ENCODE measurements around the gene GRK6. TPM values are rescaled to one million over a fixed set of nuclear protein-coding genes. Genes with fewer than 3 reads are reported as not detected.

Gene GRK6
- total and polyA plus RNA-seq, 9 of the 15 experiments (the other 6 are each of a cell fraction or from before 2014, with no cell fraction given) = 0.63 to 122 (median 44.5) TPM

GRCh38 chr5:177455036-177455660, 28.7 kb downstream of the GRK6 start (continued):
- TF ChIP-seq FOXO4 (CRISPR knock-in tag; IDR thresholded peaks at IDR 0.05) (no peak), COPS2 (conservative IDR thresholded peaks at IDR 0.05) (no peak), CEBPG (CRISPR knock-in tag; IDR thresholded peaks at IDR 0.05) (no peak), CEBPG (tag; conservative IDR thresholded peaks at IDR 0.05 in 1 of 2, IDR thresholded peaks at IDR 0.05 in 1 of 2) (no peak), RBM15 (IDR thresholded peaks at IDR 0.05; ENCODE audit: insufficient read depth, low read length) (no peak), TEAD4 (IDR thresholded peaks at IDR 0.05; ENCODE audit: low read length) (no peak), TEAD4 (CRISPR knock-in tag; IDR thresholded peaks at IDR 0.05; ENCODE audit: borderline replicate concordance) (no peak), ZNF316 (IDR thresholded peaks at IDR 0.05) (no peak), MLX (CRISPR knock-in tag; conservative IDR thresholded peaks at IDR 0.05) (no peak), ZEB2 (IDR thresholded peaks at IDR 0.05) (peak; percentile 92), RNF2 (IDR thresholded peaks at IDR 0.05) (peak; percentile 28; the same call in 1 of the 2 replicates), FIP1L1 (IDR thresholded peaks at IDR 0.05; ENCODE audit: low read depth, low read length, poor library complexity, severe bottlenecking) (peak; percentile 92), AFF1 (IDR thresholded peaks at IDR 0.05; ENCODE audit: low read depth in 1 of 2, partially characterized antibody in 2 of 2) (no peak), ZNF277 (CRISPR knock-in tag; IDR thresholded peaks at IDR 0.05; ENCODE audit: borderline replicate concordance) (no peak), PRPF4 (IDR thresholded peaks at IDR 0.05; ENCODE audit: insufficient read depth, low read depth, low read length, poor library complexity, severe bottlenecking) (no peak), HDAC6 (IDR thresholded peaks at IDR 0.05; ENCODE audit: low read depth, low read length) (no peak), TFAP4 (CRISPR knock-in tag; IDR thresholded peaks at IDR 0.05; ENCODE audit: borderline replicate concordance) (peak; percentile 62; the same call in 1 of the 2 replicates)

Measured in K562 (cell line).